Activated CD4-positive, alpha-beta T cell treated with anti-CD3 and anti-CD28 coated beads, Interleukin-2, amount 10 ng/mL, durations not matched to agents 24 days and 14 days (primary cell): ENCODE measurements around the gene GYS2. TPM values are rescaled to one million over a fixed set of nuclear protein-coding genes. Genes with fewer than 3 reads are reported as not detected.

Experiments used
- DNase-seq: peaks from one replicate; pipeline ENCODE4 v3.0.0; 2022
- H3K27ac Mint-ChIP-seq: one replicate; pipeline ENCODE4 v1.8.0; 2022; ENCODE audit warnings: mild to moderate bottlenecking, mixed read lengths
- H3K27me3 Mint-ChIP-seq: one replicate; pipeline ENCODE4 v1.8.0; 2022; ENCODE audit warnings: mixed read lengths
- H3K36me3 Mint-ChIP-seq: one replicate; pipeline ENCODE4 v1.8.0; 2022; ENCODE audit warnings: low read depth, mild to moderate bottlenecking, mixed read lengths
- H3K4me1 Mint-ChIP-seq: one replicate; pipeline ENCODE4 v1.8.0; 2021; ENCODE audit warnings: mixed read lengths
- H3K4me3 Mint-ChIP-seq: one replicate; pipeline ENCODE4 v1.8.0; 2022; ENCODE audit warnings: mild to moderate bottlenecking, moderate library complexity, mixed read lengths
- H3K9me3 Mint-ChIP-seq: one replicate; pipeline ENCODE4 v1.8.0; 2021; ENCODE audit warnings: mixed read lengths
- intact Hi-C: fragments of 100-400 bp; cut with micrococcal nuclease; formaldehyde crosslinking; loops from one replicate; pipeline ENCODE4 v1.15.1; 2023
- total RNA-seq: library from RNA; stranded (reverse); gene quantifications from 2 replicates; pipeline ENCODE4 v1.2.3, GENCODE V29; 2022

The GYS2 gene
- total RNA-seq, 1 donor from 2014 or later = not detected

- Mint-ChIP-seq H3K4me3 (no peak overlapping the region), H3K36me3 (peaks cover 1% of the 10 kb centered on the region)
- intact Hi-C loops = loop anchor here (5.0 kb wide), 1 partner anchor 33 kb away; no protein-coding TSS in a partner anchor
These were observed 75.2 kb downstream of the GYS2 start for GRCh38 chr12:21529456-21529855.

GRCh38 chr12:21528953-21529352 is 75.7 kb downstream of the GYS2 start:
- Mint-ChIP-seq H3K27ac (no peak overlapping the region), H3K36me3 (peaks cover 1% of the 10 kb centered on the region), H3K4me3 (peak overlapping the region; percentile 71), H3K9me3 (peaks cover 4% of the 10 kb centered on the region), H3K4me1 (peaks cover 3% of the 10 kb centered on the region), H3K27me3 (peaks cover 42% of the 10 kb centered on the region)
- no peak for DNase-seq
- intact Hi-C loops = loop anchor here (5.0 kb wide), 1 partner anchor 33 kb away; no protein-coding TSS in a partner anchor

More at GRCh38 chr12:21529456-21529855, 75.2 kb downstream of the GYS2 start:
- peaks cover 38% of the 10 kb centered on the region for H3K27me3 Mint-ChIP-seq
- H3K4me1 Mint-ChIP-seq = peaks cover 3% of the 10 kb centered on the region
- peaks cover 1% of the 10 kb centered on the region for H3K9me3 Mint-ChIP-seq
- no peak overlapping the region for H3K27ac Mint-ChIP-seq
- no peak for DNase-seq

GRCh38 chr12:21527451-21528180 is 77.0 kb downstream of the GYS2 start:
- no peak overlapping the region for H3K27ac Mint-ChIP-seq
- H3K36me3 Mint-ChIP-seq = peaks cover 1% of the 10 kb centered on the region

GRCh38 chr12:21526721-21527345 is 77.8 kb downstream of the GYS2 start:
- intact Hi-C loops = loop anchor here (2.0 to 5.0 kb wide), 2 partner anchors 26 to 35 kb away; partner anchors contain the start of genes GOLT1B and RECQL
- Mint-ChIP-seq H3K36me3 (peaks cover 1% of the 10 kb centered on the region), H3K27ac (no peak overlapping the region)

More at GRCh38 chr12:21527451-21528180, 77.0 kb downstream of the GYS2 start:
- DNase-seq = peak; percentile 90
- peaks cover 42% of the 10 kb centered on the region for H3K27me3 Mint-ChIP-seq
- peaks cover 4% of the 10 kb centered on the region for H3K9me3 Mint-ChIP-seq
- intact Hi-C loops = loop anchor here (2.0 to 5.0 kb wide), 2 partner anchors 27 to 35 kb away; partner anchors contain the start of genes GOLT1B and RECQL
- H3K4me1 Mint-ChIP-seq = peaks cover 3% of the 10 kb centered on the region
- peak overlapping the region; percentile 71 for H3K4me3 Mint-ChIP-seq

GRCh38 chr12:21526053-21526452 is 78.6 kb downstream of the GYS2 start, which contains the start of gene SPX:
Gene SPX (plus strand): TSS chr12:21526296. CDS start chr12:21526473, 177 bp downstream.
- H3K27ac Mint-ChIP-seq = no peak within 1 kb of the TSS
- peaks cover 4% of the 10 kb centered on the region for H3K9me3 Mint-ChIP-seq
- H3K36me3 Mint-ChIP-seq = peaks cover 1% of the 10 kb centered on the region
- peaks cover 34% of the 10 kb centered on the region for H3K27me3 Mint-ChIP-seq
- intact Hi-C loops = loop anchor here (2.0 to 5.0 kb wide), 2 partner anchors 25 to 36 kb away; partner anchors contain the start of genes GOLT1B and RECQL
- H3K4me3 Mint-ChIP-seq = peak within 1 kb of the TSS; percentile 71
- DNase-seq = no peak
- peaks cover 3% of the 10 kb centered on the region for H3K4me1 Mint-ChIP-seq

More at GRCh38 chr12:21526721-21527345, 77.8 kb downstream of the GYS2 start:
- DNase-seq = no peak
- Mint-ChIP-seq H3K9me3 (peaks cover 4% of the 10 kb centered on the region), H3K27me3 (peaks cover 38% of the 10 kb centered on the region), H3K4me3 (peak overlapping the region; percentile 71), H3K4me1 (peaks cover 3% of the 10 kb centered on the region)

GRCh38 chr12:21523148-21523547 is 81.5 kb downstream of the GYS2 start:
- Mint-ChIP-seq H3K36me3 (peaks cover 6% of the 10 kb centered on the region), H3K4me3 (no peak overlapping the region), H3K27ac (no peak overlapping the region), H3K9me3 (peaks cover 4% of the 10 kb centered on the region), H3K27me3 (peaks cover 18% of the 10 kb centered on the region), H3K4me1 (peaks cover 2% of the 10 kb centered on the region)
- intact Hi-C loops = no loop called here
- DNase-seq = no peak

GRCh38 chr12:21521541-21521940 is 83.1 kb downstream of the GYS2 start:
- intact Hi-C loops = no loop called here
- H3K36me3 Mint-ChIP-seq = peaks cover 10% of the 10 kb centered on the region
- no peak for DNase-seq
- peaks cover 4% of the 10 kb centered on the region for H3K9me3 Mint-ChIP-seq
- peaks cover 13% of the 10 kb centered on the region for H3K27me3 Mint-ChIP-seq
- no peaks in the 10 kb centered on the region for H3K4me1 Mint-ChIP-seq
- no peak overlapping the region for H3K27ac Mint-ChIP-seq
- H3K4me3 Mint-ChIP-seq = no peak overlapping the region

- Mint-ChIP-seq H3K27ac (no peak overlapping the region), H3K4me1 (no peaks in the 10 kb centered on the region), H3K36me3 (peaks cover 24% of the 10 kb centered on the region), H3K4me3 (no peak overlapping the region), H3K9me3 (no peaks in the 10 kb centered on the region), H3K27me3 (no peaks in the 10 kb centered on the region)
- intact Hi-C loops = no loop called here
- no peak for DNase-seq
These were observed 86.2 kb downstream of the GYS2 start for GRCh38 chr12:21518451-21518850.

- H3K36me3 Mint-ChIP-seq = peaks cover 35% of the 10 kb centered on the region
- intact Hi-C loops = no loop called here
- no peaks in the 10 kb centered on the region for H3K27me3 Mint-ChIP-seq
- H3K9me3 Mint-ChIP-seq = no peaks in the 10 kb centered on the region
- no peak overlapping the region for H3K4me3 Mint-ChIP-seq
- no peak overlapping the region for H3K27ac Mint-ChIP-seq
- DNase-seq = no peak
- H3K4me1 Mint-ChIP-seq = peaks cover 1% of the 10 kb centered on the region
These were observed 88.4 kb downstream of the GYS2 start for GRCh38 chr12:21516281-21516680.

- peak overlapping the region; percentile 92 for H3K27ac Mint-ChIP-seq
- intact Hi-C loops = loop anchor here (1.0 to 10.0 kb wide), 3 partner anchors 8 to 535 kb away; partner anchors contain the start of genes CMAS, GOLT1B and RECQL
- peaks cover 46% of the 10 kb centered on the region for H3K36me3 Mint-ChIP-seq
- H3K4me3 Mint-ChIP-seq = peak overlapping the region; percentile 82
- H3K9me3 Mint-ChIP-seq = no peaks in the 10 kb centered on the region
- DNase-seq = peak; percentile 83
- H3K4me1 Mint-ChIP-seq = peaks cover 32% of the 10 kb centered on the region
- no peaks in the 10 kb centered on the region for H3K27me3 Mint-ChIP-seq
These were observed 94.9 kb downstream of the GYS2 start for GRCh38 chr12:21509768-21510167.

GRCh38 chr12:21507849-21508248 is 96.8 kb downstream of the GYS2 start:
- peaks cover 46% of the 10 kb centered on the region for H3K4me1 Mint-ChIP-seq
- H3K4me3 Mint-ChIP-seq = no peak overlapping the region
- H3K9me3 Mint-ChIP-seq = no peaks in the 10 kb centered on the region
- DNase-seq = no peak
- no peaks in the 10 kb centered on the region for H3K27me3 Mint-ChIP-seq
- intact Hi-C loops = loop anchor here (10.0 kb wide), 2 partner anchors 213 to 537 kb away; partner anchors contain the start of gene CMAS
- no peak overlapping the region for H3K27ac Mint-ChIP-seq
- peaks cover 35% of the 10 kb centered on the region for H3K36me3 Mint-ChIP-seq

- Mint-ChIP-seq H3K27ac (no peak overlapping the region), H3K9me3 (no peaks in the 10 kb centered on the region), H3K27me3 (no peaks in the 10 kb centered on the region), H3K4me1 (peaks cover 46% of the 10 kb centered on the region), H3K4me3 (no peak overlapping the region), H3K36me3 (peaks cover 28% of the 10 kb centered on the region)
- DNase-seq = no peak
- intact Hi-C loops = loop anchor here (10.0 kb wide), 2 partner anchors 211 to 539 kb away; partner anchors contain the start of gene CMAS
These were observed 98.8 kb downstream of the GYS2 start for GRCh38 chr12:21505888-21506287.

GRCh38 chr12:21502872-21503271 is 101.8 kb downstream of the GYS2 start:
- Mint-ChIP-seq H3K27ac (peak overlapping the region; percentile 63), H3K4me1 (peaks cover 37% of the 10 kb centered on the region), H3K36me3 (peaks cover 21% of the 10 kb centered on the region), H3K4me3 (no peak overlapping the region), H3K27me3 (no peaks in the 10 kb centered on the region), H3K9me3 (no peaks in the 10 kb centered on the region)
- intact Hi-C loops = loop anchor here (5.0 to 10.0 kb wide), 5 partner anchors 59 to 1039 kb away; partner anchors contain the start of genes C2CD5 and CMAS
- DNase-seq = no peak
